ENCODE measurements around the gene CNTN2. TPM values are rescaled to one million over a fixed set of nuclear protein-coding genes. Genes with fewer than 3 reads are reported as not detected.

The CNTN2 gene
- total and polyA plus RNA-seq, 2 of the 8 experiments (the other 6 are each of a cell fraction or from before 2014, with no cell fraction given): 1.2 to 3.9 TPM

DNA sequence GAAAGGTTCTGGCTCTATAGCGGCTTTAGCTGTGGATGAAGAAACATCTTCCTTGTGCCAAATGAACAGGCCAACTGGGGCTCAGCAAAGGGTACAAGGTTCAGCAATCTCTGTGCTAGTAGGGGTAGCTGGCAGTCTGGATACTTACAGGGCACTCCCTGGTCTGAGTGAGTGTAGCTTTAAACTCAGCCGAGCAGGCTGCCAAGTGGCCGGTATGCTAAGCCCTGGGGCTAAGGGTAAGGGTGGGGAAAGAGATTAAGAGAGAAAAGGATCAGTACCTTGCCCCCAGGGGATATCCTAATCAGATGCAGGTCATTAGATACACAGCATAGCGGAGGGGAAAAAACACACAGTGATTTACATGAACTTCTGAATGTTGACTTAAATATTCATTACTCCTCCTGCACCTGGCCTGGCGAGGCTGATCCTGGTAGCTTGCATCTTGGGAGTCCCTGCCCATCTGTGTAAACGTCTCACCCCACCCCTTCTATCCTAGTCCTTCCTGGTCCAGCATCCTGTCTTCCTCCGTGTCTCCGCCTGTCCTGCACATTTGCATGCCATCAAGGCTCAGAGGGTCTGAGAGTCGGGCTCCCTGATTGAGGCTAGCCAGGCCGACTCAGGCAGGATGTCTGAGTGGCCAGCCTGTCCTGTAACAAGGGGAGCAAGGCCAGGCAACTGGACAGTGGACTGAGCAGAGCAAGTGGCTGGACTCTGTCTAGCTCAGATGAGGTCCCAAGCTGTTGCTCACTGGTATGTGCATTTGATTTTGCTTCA lies 39.5 kb upstream of the CNTN2 start:
- Histone ChIP-seq H3K4me3 (ENCODE audit: extremely low read depth in 1 of 4, insufficient read depth in 2 of 4, low read depth in 3 of 4, low read length in 4 of 4) (no peak overlapping the region), H2BK120ac (replicated peaks; ENCODE audit: low read depth, low read length) (no peak overlapping the region), H2BK15ac (ENCODE audit: low read length) (no peak overlapping the region), H2BK20ac (ENCODE audit: low read length) (no peak overlapping the region), H3K23me2 (ENCODE audit: low read depth, low read length) (no peaks in the 10 kb centered on the region), H4K20me1 (replicated peaks in 1 of 2; ENCODE audit: control insufficient read depth in 1 of 2, insufficient read depth in 2 of 2, low read length in 2 of 2) (no peaks in the 10 kb centered on the region), H3K56ac (replicated peaks; ENCODE audit: insufficient read length, low read depth, low read length) (no peak overlapping the region), H3K4me2 (ENCODE audit: insufficient read depth in 1 of 2, low read depth in 2 of 2, low read length in 2 of 2) (no peak overlapping the region; a peak in 1 of 4 replicates), H3K9me3 (ENCODE audit: insufficient read depth in 2 of 2, low read depth in 1 of 2, low read length in 1 of 2) (no peaks in the 10 kb centered on the region), H3K23ac (ENCODE audit: insufficient read length) (no peak overlapping the region), H3K79me2 (ENCODE audit: control insufficient read depth in 1 of 2, insufficient read depth in 2 of 2, low read length in 2 of 2) (no peaks in the 10 kb centered on the region), H3K27me3 (replicated peaks in 1 of 4; ENCODE audit: control insufficient read depth in 3 of 4, extremely low read depth in 1 of 4, insufficient read depth in 3 of 4, low read length in 3 of 4) (no peaks in the 10 kb centered on the region; a peak in 1 of 7 replicates), H3K9ac (replicated peaks in 1 of 4; ENCODE audit: extremely low read depth in 1 of 4, low read depth in 3 of 4, low read length in 3 of 4) (no peak overlapping the region; a peak in 2 of 7 replicates), H3K27ac (ENCODE audit: low read depth, low read length) (no peak overlapping the region), H3K4me1 (replicated peaks in 1 of 4; ENCODE audit: control insufficient read depth in 3 of 4, insufficient read depth in 4 of 4, low read length in 3 of 4) (peaks cover 0 to 16% (median 6%) of the 10 kb centered on the region in 4 experiments; a peak in 4 of 7 replicates), H3K36me3 (ENCODE audit: control insufficient read depth in 2 of 4, insufficient read depth in 4 of 4, low read length in 3 of 4) (no peaks in the 10 kb centered on the region), H2AK5ac (ENCODE audit: low read depth, low read length) (no peak overlapping the region), H3K14ac (ENCODE audit: insufficient read length) (no peak overlapping the region), H2BK12ac (ENCODE audit: low read depth, low read length) (no peak overlapping the region), H3K79me1 (ENCODE audit: low read depth, low read length) (no peaks in the 10 kb centered on the region), H4K5ac (ENCODE audit: insufficient read length, low read depth, low read length) (no peak overlapping the region), H2BK5ac (ENCODE audit: low read depth, low read length) (no peak overlapping the region), H4K8ac (ENCODE audit: extremely low read depth, insufficient read depth, low read length) (no peak overlapping the region), H3K4ac (replicated peaks; ENCODE audit: insufficient read length, low read depth, low read length) (no peak overlapping the region), H3K18ac (ENCODE audit: extremely low read depth, low read length) (no peak overlapping the region), H2AFZ (ENCODE audit: low read length) (no peak overlapping the region), H4K91ac (replicated peaks; ENCODE audit: insufficient read length, low read length) (no peak overlapping the region)
- FAIRE-seq (no peak), DNase-seq (ENCODE audit: low read depth in 1 of 2, low spot score in 2 of 2) (no peak)
- CTCF ChIA-PET (ENCODE audit: partially characterized antibody): interaction anchor here (1.6 to 33.8 kb wide), 7 partner anchors 10 to 253 kb away, joined by 4 to 1336 read pairs (median 16); partner anchors contain the start of gene TMEM81
- WGBS, 2 experiments (ENCODE audit: extremely low coverage in 1 of 2, insufficient coverage in 1 of 2, insufficient read length in 1 of 2, insufficient replicate concordance in 2 of 2, low coverage in 1 of 2, low lambda C conversion rate in 2 of 2, missing lambda C conversion rate in 1 of 2): 72% methylated on average over 10 of the region's 10 CpGs; no CpG with 5 or more reads in 1 of the 2 experiments
- POLR2A ChIA-PET (ENCODE audit: partially characterized antibody): interaction anchor here (1.0 to 3.7 kb wide), 3 partner anchors 13 to 58 kb away, joined by 3 to 16 read pairs (median 6); no protein-coding TSS in a partner anchor
- TF ChIP-seq YY1 (IDR thresholded peaks at IDR 0.05; ENCODE audit: low read depth, low read length) (no peak), CHD1 (IDR thresholded peaks at IDR 0.05; ENCODE audit: low read depth, low read length) (no peak), USF2 (IDR thresholded peaks at IDR 0.05; ENCODE audit: low read length) (no peak), RAD21 (IDR thresholded peaks at IDR 0.05 in 1 of 2, conservative IDR thresholded peaks at IDR 0.05 in 1 of 2; ENCODE audit: low read depth in 2 of 2, low read length in 2 of 2) (no peak), KDM4A (IDR thresholded peaks at IDR 0.05; ENCODE audit: low read depth, low read length, severe bottlenecking) (no peak), TAF1 (IDR thresholded peaks at IDR 0.05; ENCODE audit: low read depth, low read length) (no peak), POU5F1 (IDR thresholded peaks at IDR 0.05; ENCODE audit: low read depth, low read length) (no peak), BRCA1 (IDR thresholded peaks at IDR 0.05; ENCODE audit: low read depth, low read length) (no peak), RBBP5 (IDR thresholded peaks at IDR 0.05; ENCODE audit: borderline replicate concordance, low read depth, low read length) (no peak)

All from H1 (cell line).